WERI-Rb-1 (cell line): ENCODE results near the gene NRARP.

Experiments used
- DNase-seq: peaks from one replicate; pipeline ENCODE4 v3.0.0-alpha.2; 2020
- H3K27ac ChIP-seq: fragments of 250-450 bp; sonication (Bioruptor Pico); 2 replicates; pipeline ENCODE4 v1.5.1; 2020; ENCODE audit warnings: mild to moderate bottlenecking, moderate library complexity
- H3K27me3 ChIP-seq: fragments of 250-450 bp; sonication (Bioruptor Pico); 2 replicates; pipeline ENCODE4 v1.5.1; 2021; ENCODE audit warnings: mild to moderate bottlenecking, low read depth, moderate library complexity; ENCODE audit not compliant: insufficient read depth, severe bottlenecking
- H3K36me3 ChIP-seq: fragments of 250-450 bp; sonication (Bioruptor Pico); 2 replicates; pipeline ENCODE4 v1.5.1; 2020; ENCODE audit warnings: mild to moderate bottlenecking, moderate library complexity
- H3K4me3 ChIP-seq: 2 replicates; pipeline ENCODE4 v1.5.1; 2011; ENCODE audit warnings: low read depth, mild to moderate bottlenecking, control low read depth, low read length
- H3K9me3 ChIP-seq: fragments of 250-450 bp; sonication (Bioruptor Pico); 2 replicates; pipeline ENCODE4 v1.5.1; 2021; ENCODE audit warnings: mild to moderate bottlenecking, moderate library complexity; ENCODE audit not compliant: severe bottlenecking
- CTCF ChIP-seq: IDR thresholded peaks from 2 replicates; pipeline ENCODE4 v1.5.1; 2011; ENCODE audit warnings: low read depth, mild to moderate bottlenecking, control low read depth, inconsistent platforms, low read length

NRARP gene

DNA sequence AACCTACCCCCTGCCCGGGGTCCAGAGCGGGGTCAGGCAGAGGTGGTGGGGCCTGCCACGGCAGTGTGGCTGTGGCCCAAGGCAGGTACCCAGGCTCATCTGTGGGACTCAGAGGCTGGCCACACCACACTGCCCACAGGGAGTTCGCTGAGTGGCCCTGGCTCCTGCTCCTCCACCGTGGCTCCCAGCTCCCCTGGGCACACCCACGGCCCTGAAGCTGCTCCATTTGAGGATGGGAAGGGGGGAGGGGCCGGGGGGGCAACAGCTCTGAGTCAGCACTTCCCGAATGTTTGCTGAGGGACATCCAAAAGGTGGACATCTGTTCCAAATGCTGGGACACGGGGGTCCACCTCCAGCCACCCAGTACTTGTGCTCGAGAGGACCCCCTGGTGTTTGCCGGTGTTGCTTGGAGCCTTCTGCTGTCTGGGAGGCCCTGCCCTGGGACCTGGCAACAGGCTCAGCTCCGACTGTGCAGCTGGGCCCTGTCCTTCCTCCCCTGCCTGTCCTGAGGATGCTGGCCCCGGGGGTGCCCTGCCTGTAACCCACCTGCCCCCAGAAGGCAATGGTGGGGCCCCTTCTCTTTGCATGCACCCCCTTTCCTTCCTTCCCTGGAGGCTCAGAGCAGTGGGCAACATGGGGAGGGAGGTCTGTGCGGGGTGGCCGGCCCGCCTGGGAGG lies 2.5 kb upstream of the NRARP start:
- no peaks in the 10 kb centered on the region for H3K9me3 ChIP-seq
- 0 out of 2 replicates have a peak, but pooled peaks have one; percentile 38 for TF ChIP-seq CTCF
- peak; percentile 63 for DNase-seq
- peak overlapping the region; percentile 93 for H3K27ac ChIP-seq
- peak overlapping the region; percentile 44 for H3K4me3 ChIP-seq
- peaks cover 3% of the 10 kb centered on the region; the same call in 1 of the 2 replicates for H3K36me3 ChIP-seq
- H3K27me3 ChIP-seq = no peaks in the 10 kb centered on the region

- no peak for DNase-seq
- peaks cover 9% of the 10 kb centered on the region for H3K36me3 ChIP-seq
- no peak for TF ChIP-seq CTCF
- no peak overlapping the region; the same call in 1 of the 2 replicates for H3K27ac ChIP-seq
- no peaks in the 10 kb centered on the region for H3K9me3 ChIP-seq
- H3K27me3 ChIP-seq = no peaks in the 10 kb centered on the region
- H3K4me3 ChIP-seq = no peak overlapping the region
Measured at GRCh38 chr9:137303893-137304382, 1.9 kb upstream of the NRARP start.

- Histone ChIP-seq H3K36me3 (peaks cover 10% of the 10 kb centered on the region), H3K4me3 (peak overlapping the region; percentile 60), H3K9me3 (no peaks in the 10 kb centered on the region), H3K27ac (peak overlapping the region; percentile 78; the same call in 1 of the 2 replicates), H3K27me3 (no peaks in the 10 kb centered on the region)
- no peak for DNase-seq
- no peak for TF ChIP-seq CTCF
Measured at GRCh38 chr9:137303151-137303892, 1.3 kb upstream of the NRARP start.

- no peaks in the 10 kb centered on the region for H3K9me3 ChIP-seq
- peak overlapping the region; percentile 78 for H3K27ac ChIP-seq
- H3K27me3 ChIP-seq = no peaks in the 10 kb centered on the region
- DNase-seq = peak; percentile 26
- H3K4me3 ChIP-seq = peak overlapping the region; percentile 60
- H3K36me3 ChIP-seq = peaks cover 10% of the 10 kb centered on the region
- TF ChIP-seq CTCF = peak; percentile 59; the same call in 1 of the 2 replicates
Measured at GRCh38 chr9:137302449-137303150, 529 bp upstream of the NRARP start.

GRCh38 chr9:137301081-137301947 lies 757 bp downstream of the NRARP start:
- H3K27ac ChIP-seq = peak overlapping the region; percentile 72
- H3K4me3 ChIP-seq = peak overlapping the region; percentile 68
- peak; percentile 44; the same call in 1 of the 2 replicates for TF ChIP-seq CTCF
- H3K9me3 ChIP-seq = no peaks in the 10 kb centered on the region
- peak; percentile 59 for DNase-seq
- H3K36me3 ChIP-seq = peaks cover 10% of the 10 kb centered on the region
- peaks cover 2% of the 10 kb centered on the region for H3K27me3 ChIP-seq
